KMS-11 (cell line): Measurements from ENCODE around the gene SLC7A1.

Experiments
- H2AFZ ChIP-seq: fragments of 200-600 bp; sonication (generic); 2 replicates; pipeline ENCODE4 v1.6.1; 2016; ENCODE audit warnings: antibody characterized with exemption, mixed run types, low read depth
- H3K27ac ChIP-seq: fragments of 200-600 bp; sonication (generic); 2 replicates; pipeline ENCODE4 v1.6.1; 2016; ENCODE audit warnings: mild to moderate bottlenecking, mixed run types
- H3K27me3 ChIP-seq: fragments of 200-600 bp; sonication (generic); 2 replicates; pipeline ENCODE4 v1.6.1; 2017; ENCODE audit warnings: mild to moderate bottlenecking, low read depth, mixed run types, moderate library complexity; ENCODE audit not compliant: insufficient read depth
- H3K36me3 ChIP-seq: fragments of 200-600 bp; sonication (generic); 2 replicates; pipeline ENCODE4 v1.6.1; 2017; ENCODE audit warnings: mild to moderate bottlenecking, mixed run types; ENCODE audit not compliant: insufficient read depth
- H3K4me1 ChIP-seq: fragments of 200-600 bp; sonication (generic); 2 replicates; pipeline ENCODE4 v1.6.1; 2016; ENCODE audit warnings: mild to moderate bottlenecking, low read depth, mixed run types; ENCODE audit not compliant: poor library complexity, severe bottlenecking
- H3K4me2 ChIP-seq: fragments of 200-600 bp; sonication (generic); 2 replicates; pipeline ENCODE4 v1.7.0; 2016; ENCODE audit warnings: mild to moderate bottlenecking, mixed run types
- H3K4me3 ChIP-seq: fragments of 200-600 bp; sonication (generic); IDR thresholded peaks from 2 replicates; pipeline ENCODE4 v1.6.1; 2017; ENCODE audit warnings: low read depth, low read length, mixed read lengths; ENCODE audit not compliant: insufficient read depth
- H3K79me2 ChIP-seq: fragments of 200-600 bp; sonication (generic); 2 replicates; pipeline ENCODE4 v1.6.1; 2016; ENCODE audit warnings: low read depth, mixed run types; ENCODE audit not compliant: insufficient read depth
- H3K9ac ChIP-seq: fragments of 200-600 bp; sonication (generic); 2 replicates; pipeline ENCODE4 v1.6.1; 2016; ENCODE audit warnings: mild to moderate bottlenecking, mixed run types
- H4K20me1 ChIP-seq: fragments of 200-600 bp; sonication (generic); 2 replicates; pipeline ENCODE4 v1.6.1; 2016; ENCODE audit warnings: mild to moderate bottlenecking, mixed run types; ENCODE audit not compliant: insufficient read depth
- TF ChIP-seq, protein P1 (sequence below): fragments of 200-600 bp; sonication (generic); conservative IDR thresholded peaks from 2 replicates; pipeline ENCODE4 v1.6.1; 2017; ENCODE audit warnings: low read depth, mild to moderate bottlenecking, antibody characterized with exemption, low read length, moderate library complexity, mixed read lengths

SLC7A1 gene

DNA sequence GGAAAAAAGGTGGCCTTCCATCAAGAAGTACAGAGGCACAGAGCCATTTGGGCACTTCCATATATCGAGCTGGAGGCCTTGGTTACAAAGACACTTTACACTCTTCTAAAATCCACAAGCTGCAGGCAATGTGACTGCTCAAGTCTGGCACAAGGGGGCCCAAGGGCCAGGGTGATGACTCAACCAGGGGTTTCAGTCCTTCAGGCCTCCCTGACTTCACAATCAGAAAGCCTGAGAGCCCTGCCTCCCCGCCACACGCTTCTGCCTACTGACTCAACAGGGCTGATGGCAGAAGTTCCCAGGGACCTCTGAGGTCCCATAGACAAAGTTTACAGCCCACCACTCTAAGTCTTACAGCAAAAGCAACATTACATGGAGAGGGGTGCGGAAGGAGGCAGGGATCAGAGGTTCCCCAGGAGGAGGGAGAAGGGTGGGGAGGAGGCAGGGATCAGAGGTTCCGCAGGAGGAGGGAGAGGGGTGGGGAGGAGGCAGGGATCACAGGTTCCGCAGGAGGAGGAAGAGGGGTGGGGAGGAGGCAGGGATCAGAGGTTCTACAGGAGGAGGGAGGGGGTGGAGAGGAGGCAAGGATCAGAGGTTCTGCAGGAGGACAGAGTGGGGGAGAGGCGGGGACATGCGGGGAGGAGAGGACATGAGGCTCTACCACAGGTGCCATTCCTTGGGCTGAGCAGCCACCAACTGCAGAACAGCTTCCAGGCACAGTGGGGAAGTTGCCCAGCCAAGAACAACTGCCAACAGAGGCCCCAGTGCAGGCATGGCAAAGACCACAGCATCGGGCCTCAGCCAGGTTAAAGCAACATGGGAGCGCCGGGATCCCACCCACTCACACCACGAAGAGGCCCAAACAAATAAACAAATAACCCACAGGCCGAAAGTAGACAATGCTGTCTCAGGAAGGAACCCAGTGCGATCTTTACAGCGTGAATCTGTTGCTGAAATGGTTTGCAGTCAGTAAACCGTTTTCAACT lies 52.0 kb downstream of the SLC7A1 start:
- Histone ChIP-seq H4K20me1 (no peaks in the 10 kb centered on the region), H2AFZ (no peak overlapping the region), H3K9ac (no peak overlapping the region), H3K4me3 (no peak overlapping the region), H3K36me3 (no peaks in the 10 kb centered on the region), H3K27me3 (no peaks in the 10 kb centered on the region), H3K27ac (no peak overlapping the region), H3K79me2 (peaks cover 19% of the 10 kb centered on the region; the same call in 1 of the 2 replicates), H3K4me1 (no peaks in the 10 kb centered on the region), H3K4me2 (no peak overlapping the region)
- TF ChIP-seq, protein P1, sequence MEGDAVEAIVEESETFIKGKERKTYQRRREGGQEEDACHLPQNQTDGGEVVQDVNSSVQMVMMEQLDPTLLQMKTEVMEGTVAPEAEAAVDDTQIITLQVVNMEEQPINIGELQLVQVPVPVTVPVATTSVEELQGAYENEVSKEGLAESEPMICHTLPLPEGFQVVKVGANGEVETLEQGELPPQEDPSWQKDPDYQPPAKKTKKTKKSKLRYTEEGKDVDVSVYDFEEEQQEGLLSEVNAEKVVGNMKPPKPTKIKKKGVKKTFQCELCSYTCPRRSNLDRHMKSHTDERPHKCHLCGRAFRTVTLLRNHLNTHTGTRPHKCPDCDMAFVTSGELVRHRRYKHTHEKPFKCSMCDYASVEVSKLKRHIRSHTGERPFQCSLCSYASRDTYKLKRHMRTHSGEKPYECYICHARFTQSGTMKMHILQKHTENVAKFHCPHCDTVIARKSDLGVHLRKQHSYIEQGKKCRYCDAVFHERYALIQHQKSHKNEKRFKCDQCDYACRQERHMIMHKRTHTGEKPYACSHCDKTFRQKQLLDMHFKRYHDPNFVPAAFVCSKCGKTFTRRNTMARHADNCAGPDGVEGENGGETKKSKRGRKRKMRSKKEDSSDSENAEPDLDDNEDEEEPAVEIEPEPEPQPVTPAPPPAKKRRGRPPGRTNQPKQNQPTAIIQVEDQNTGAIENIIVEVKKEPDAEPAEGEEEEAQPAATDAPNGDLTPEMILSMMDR = no peak

DNA sequence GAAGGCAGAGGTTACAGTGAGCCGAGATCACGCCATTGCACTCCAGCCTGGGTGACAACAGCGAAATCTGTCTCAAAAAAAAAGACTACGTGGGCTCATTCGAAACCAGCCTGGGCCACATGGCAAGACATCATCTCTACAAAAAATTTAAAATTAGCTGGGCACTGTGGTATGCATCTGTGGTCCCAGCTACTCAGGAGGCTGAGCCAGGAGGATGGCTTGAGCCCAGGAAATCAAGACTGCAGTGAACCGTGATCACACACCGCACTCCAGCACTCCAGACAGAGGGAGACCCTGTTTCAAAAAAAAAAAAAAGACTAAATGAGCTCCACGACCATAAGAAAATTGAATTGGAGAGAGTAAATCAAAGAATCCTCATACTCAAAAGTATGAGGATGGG lies 53.1 kb downstream of the SLC7A1 start:
- Histone ChIP-seq H3K27ac (no peak overlapping the region), H3K27me3 (no peaks in the 10 kb centered on the region), H3K4me1 (no peaks in the 10 kb centered on the region), H2AFZ (no peak overlapping the region), H3K4me3 (no peak overlapping the region), H3K4me2 (no peak overlapping the region), H3K36me3 (no peaks in the 10 kb centered on the region), H4K20me1 (no peaks in the 10 kb centered on the region), H3K79me2 (peaks cover 13% of the 10 kb centered on the region; the same call in 1 of the 2 replicates), H3K9ac (no peak overlapping the region)
- TF ChIP-seq, protein P1 = no peak

DNA sequence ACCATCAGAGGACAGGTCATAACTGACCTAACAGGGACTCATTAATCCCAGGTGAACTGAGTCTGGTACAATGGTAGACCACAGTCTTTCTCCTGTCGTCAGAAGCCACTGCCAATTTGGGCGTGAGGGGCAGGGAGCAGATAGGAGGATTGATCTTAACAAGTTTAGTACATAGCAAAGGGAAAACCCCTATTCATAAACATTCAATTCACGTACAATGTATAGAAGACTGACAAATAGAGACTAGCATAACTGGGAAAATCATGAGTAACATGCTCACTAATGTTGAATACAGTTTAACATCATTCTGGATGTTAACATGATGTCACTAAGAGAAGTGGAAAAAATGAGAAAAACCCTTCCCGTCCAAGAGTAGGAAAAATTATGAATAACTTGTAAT lies 54.1 kb downstream of the SLC7A1 start:
- Histone ChIP-seq H3K4me3 (no peak overlapping the region), H3K27me3 (no peaks in the 10 kb centered on the region), H3K4me2 (no peak overlapping the region), H4K20me1 (no peaks in the 10 kb centered on the region), H3K27ac (no peak overlapping the region), H2AFZ (no peak overlapping the region), H3K79me2 (peaks cover 9% of the 10 kb centered on the region; the same call in 1 of the 2 replicates), H3K9ac (no peak overlapping the region), H3K36me3 (no peaks in the 10 kb centered on the region), H3K4me1 (no peaks in the 10 kb centered on the region)
- TF ChIP-seq, protein P1 = no peak

DNA sequence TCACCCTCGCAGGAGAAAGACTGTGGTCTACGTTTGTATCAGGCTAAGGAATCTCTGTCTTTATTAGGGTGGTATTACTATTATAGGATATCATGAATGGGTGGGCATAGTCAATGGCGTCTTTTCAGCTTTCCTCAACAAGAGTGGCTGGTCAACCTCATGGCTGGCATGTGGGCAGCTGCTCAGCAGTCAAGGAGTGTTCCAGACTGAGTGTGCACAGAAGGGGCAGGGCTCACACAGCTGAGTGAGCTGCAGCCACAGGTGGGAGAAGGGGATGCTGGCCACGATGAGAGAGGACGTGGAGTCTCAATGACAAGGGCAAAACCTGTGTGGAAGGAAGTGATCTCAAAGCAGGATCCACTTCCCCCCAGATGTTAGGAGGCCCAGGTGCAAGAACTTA lies 54.7 kb downstream of the SLC7A1 start:
- no peak overlapping the region for H2AFZ ChIP-seq
- H3K4me1 ChIP-seq = no peaks in the 10 kb centered on the region
- no peaks in the 10 kb centered on the region for H3K27me3 ChIP-seq
- H3K4me2 ChIP-seq = no peak overlapping the region
- no peaks in the 10 kb centered on the region for H3K36me3 ChIP-seq
- H3K79me2 ChIP-seq = peaks cover 7% of the 10 kb centered on the region; the same call in 1 of the 2 replicates
- H3K9ac ChIP-seq = no peak overlapping the region
- no peak overlapping the region for H3K27ac ChIP-seq
- H3K4me3 ChIP-seq = no peak overlapping the region
- TF ChIP-seq, protein P1 = no peak
- no peaks in the 10 kb centered on the region for H4K20me1 ChIP-seq
